Karpas-422 (cell line): ENCODE measurements around the gene ARHGAP10. TPM values are rescaled to one million over a fixed set of nuclear protein-coding genes. Genes with fewer than 3 reads are reported as not detected.

Experiments
- DNase-seq: peaks from one replicate; pipeline ENCODE4 v3.0.0-alpha.2; 2015
- H2AFZ ChIP-seq: fragments of 200-600 bp; sonication (generic); 2 replicates; pipeline ENCODE4 v1.6.1; 2014; ENCODE audit warnings: antibody characterized with exemption, low read length, mixed read lengths
- H3K27ac ChIP-seq: fragments of 200-600 bp; sonication (generic); 2 replicates; pipeline ENCODE4 v1.5.1; 2014; ENCODE audit warnings: mild to moderate bottlenecking, low read length, moderate library complexity
- H3K27me3 ChIP-seq: fragments of 200-600 bp; sonication (generic); 2 replicates; pipeline ENCODE4 v1.6.1; 2014; ENCODE audit warnings: low read length, mixed read lengths
- H3K36me3 ChIP-seq: fragments of 200-600 bp; sonication (generic); 2 replicates; pipeline ENCODE4 v1.6.1; 2014; ENCODE audit warnings: low read length, mixed read lengths; ENCODE audit not compliant: insufficient read depth
- H3K4me1 ChIP-seq: fragments of 200-600 bp; sonication (generic); 2 replicates; pipeline ENCODE4 v1.6.1; 2014; ENCODE audit warnings: mild to moderate bottlenecking, low read length, mixed read lengths
- H3K4me2 ChIP-seq: fragments of 200-600 bp; sonication (generic); 2 replicates; pipeline ENCODE4 v1.6.1; 2014; ENCODE audit warnings: low read length, low read depth, mild to moderate bottlenecking; ENCODE audit not compliant: poor library complexity, severe bottlenecking
- H3K4me3 ChIP-seq: fragments of 200-600 bp; sonication (generic); 2 replicates; pipeline ENCODE4 v1.5.1; 2014; ENCODE audit warnings: mild to moderate bottlenecking, antibody characterized with exemption, low read length, mixed read lengths
- H3K79me2 ChIP-seq: fragments of 200-600 bp; sonication (generic); 2 replicates; pipeline ENCODE4 v1.6.1; 2014; ENCODE audit warnings: mild to moderate bottlenecking, low read length, mixed read lengths
- H3K9ac ChIP-seq: fragments of 200-600 bp; sonication (generic); 2 replicates; pipeline ENCODE4 v1.6.0; 2014; ENCODE audit warnings: low read length
- H3K9me2 ChIP-seq: fragments of 200-600 bp; sonication (generic), shearing (Covaris generic); replicated peaks from 2 replicates; pipeline ENCODE4 v1.6.0; 2014; ENCODE audit warnings: mild to moderate bottlenecking, low read length, moderate library complexity; ENCODE audit not compliant: insufficient read depth
- H3K9me3 ChIP-seq: fragments of 300-700, 200-600 bp; sonication (generic); 2 replicates; pipeline ENCODE4 v1.6.1; 2014; ENCODE audit warnings: low read length, mixed read lengths
- H4K20me1 ChIP-seq: fragments of 200-600 bp; sonication (generic); 2 replicates; pipeline ENCODE4 v1.6.1; 2014; ENCODE audit warnings: mild to moderate bottlenecking, antibody characterized with exemption, low read length, low read depth; ENCODE audit not compliant: insufficient read depth
- total RNA-seq: library from RNA; depleted of rRNA; stranded (reverse); fragments of >200 nt; shearing (Covaris generic); gene quantifications from 2 replicates; pipeline ENCODE4 v1.2.3, GENCODE V29; 2014; ENCODE audit warnings: low replicate concordance

Gene ARHGAP10
- total RNA-seq, 1 experiment from 2014 or later = 0.41 TPM

- peaks cover 22% of the 10 kb centered on the region; the same call in 1 of the 2 replicates for H3K4me1 ChIP-seq
- H2AFZ ChIP-seq = no peak overlapping the region
- no peaks in the 10 kb centered on the region for H3K9me2 ChIP-seq
- no peak for DNase-seq
- H3K79me2 ChIP-seq = no peaks in the 10 kb centered on the region
- H3K9me3 ChIP-seq = no peaks in the 10 kb centered on the region
- no peak overlapping the region for H3K4me3 ChIP-seq
- no peak overlapping the region for H3K4me2 ChIP-seq
- peaks cover 3% of the 10 kb centered on the region; the same call in 1 of the 2 replicates for H3K27me3 ChIP-seq
- no peak overlapping the region for H3K27ac ChIP-seq
- H3K36me3 ChIP-seq = no peaks in the 10 kb centered on the region
- H4K20me1 ChIP-seq = no peaks in the 10 kb centered on the region
- H3K9ac ChIP-seq = no peak overlapping the region
These were observed 275.4 kb downstream of the ARHGAP10 start for GRCh38 chr4:148007314-148007760.

GRCh38 chr4:148007792-148008191, 275.9 kb downstream of the ARHGAP10 start:
- Histone ChIP-seq H4K20me1 (no peaks in the 10 kb centered on the region), H3K9me2 (no peaks in the 10 kb centered on the region), H3K9ac (no peak overlapping the region), H3K79me2 (no peaks in the 10 kb centered on the region), H3K36me3 (no peaks in the 10 kb centered on the region), H3K4me3 (no peak overlapping the region), H3K27ac (no peak overlapping the region), H3K4me2 (no peak overlapping the region), H3K27me3 (peaks cover 3% of the 10 kb centered on the region; the same call in 1 of the 2 replicates), H3K9me3 (no peaks in the 10 kb centered on the region), H2AFZ (no peak overlapping the region), H3K4me1 (peaks cover 22% of the 10 kb centered on the region; the same call in 1 of the 2 replicates)
- DNase-seq = no peak

- Histone ChIP-seq H4K20me1 (no peaks in the 10 kb centered on the region), H3K27me3 (no peaks in the 10 kb centered on the region), H3K36me3 (no peaks in the 10 kb centered on the region), H2AFZ (no peak overlapping the region), H3K4me2 (no peak overlapping the region), H3K4me3 (no peak overlapping the region), H3K79me2 (no peaks in the 10 kb centered on the region), H3K27ac (no peak overlapping the region), H3K9me2 (no peaks in the 10 kb centered on the region), H3K9ac (no peak overlapping the region), H3K4me1 (peaks cover 4% of the 10 kb centered on the region; the same call in 1 of the 2 replicates), H3K9me3 (no peaks in the 10 kb centered on the region)
- DNase-seq = no peak
These were observed 283.2 kb downstream of the ARHGAP10 start for GRCh38 chr4:148015058-148015457.

- Histone ChIP-seq H3K9me2 (no peaks in the 10 kb centered on the region), H3K27ac (no peak overlapping the region), H3K27me3 (no peaks in the 10 kb centered on the region), H3K9me3 (no peaks in the 10 kb centered on the region), H3K4me3 (no peak overlapping the region), H3K9ac (no peak overlapping the region), H3K4me2 (no peak overlapping the region), H3K4me1 (peaks cover 4% of the 10 kb centered on the region; the same call in 1 of the 2 replicates), H4K20me1 (no peaks in the 10 kb centered on the region), H2AFZ (no peak overlapping the region), H3K36me3 (no peaks in the 10 kb centered on the region), H3K79me2 (no peaks in the 10 kb centered on the region)
- no peak for DNase-seq
These were observed 283.6 kb downstream of the ARHGAP10 start for GRCh38 chr4:148015468-148015867.

GRCh38 chr4:148016063-148016637, 284.3 kb downstream of the ARHGAP10 start:
- Histone ChIP-seq H3K9me2 (no peaks in the 10 kb centered on the region), H3K36me3 (no peaks in the 10 kb centered on the region), H2AFZ (no peak overlapping the region), H4K20me1 (no peaks in the 10 kb centered on the region), H3K9ac (no peak overlapping the region), H3K79me2 (no peaks in the 10 kb centered on the region), H3K4me2 (no peak overlapping the region), H3K27me3 (no peaks in the 10 kb centered on the region), H3K9me3 (no peaks in the 10 kb centered on the region), H3K4me3 (no peak overlapping the region), H3K4me1 (peaks cover 3% of the 10 kb centered on the region; the same call in 1 of the 2 replicates), H3K27ac (no peak overlapping the region)
- DNase-seq = no peak

- Histone ChIP-seq H3K9me2 (no peaks in the 10 kb centered on the region), H3K4me2 (no peak overlapping the region), H3K27ac (no peak overlapping the region), H3K79me2 (no peaks in the 10 kb centered on the region), H3K4me1 (peaks cover 3% of the 10 kb centered on the region; the same call in 1 of the 2 replicates), H3K9ac (no peak overlapping the region), H3K4me3 (no peak overlapping the region), H3K9me3 (no peaks in the 10 kb centered on the region), H2AFZ (no peak overlapping the region), H3K36me3 (no peaks in the 10 kb centered on the region), H4K20me1 (no peaks in the 10 kb centered on the region), H3K27me3 (no peaks in the 10 kb centered on the region)
- DNase-seq = no peak
These were observed 285.9 kb downstream of the ARHGAP10 start for GRCh38 chr4:148017801-148018200.

GRCh38 chr4:148021686-148022085, 289.8 kb downstream of the ARHGAP10 start:
- no peak overlapping the region for H3K27ac ChIP-seq
- H3K4me2 ChIP-seq = no peak overlapping the region
- no peak overlapping the region for H3K4me3 ChIP-seq
- no peaks in the 10 kb centered on the region for H3K79me2 ChIP-seq
- H4K20me1 ChIP-seq = no peaks in the 10 kb centered on the region
- peak; percentile 55 for DNase-seq
- H3K9ac ChIP-seq = no peak overlapping the region
- H3K9me2 ChIP-seq = no peaks in the 10 kb centered on the region
- no peaks in the 10 kb centered on the region for H3K36me3 ChIP-seq
- H3K27me3 ChIP-seq = no peaks in the 10 kb centered on the region
- peaks cover 6% of the 10 kb centered on the region for H3K4me1 ChIP-seq
- no peaks in the 10 kb centered on the region for H3K9me3 ChIP-seq
- H2AFZ ChIP-seq = no peak overlapping the region

GRCh38 chr4:148022975-148023374, 291.1 kb downstream of the ARHGAP10 start:
- no peak overlapping the region for H3K27ac ChIP-seq
- H3K9ac ChIP-seq = no peak overlapping the region
- no peak for DNase-seq
- no peaks in the 10 kb centered on the region for H4K20me1 ChIP-seq
- H3K27me3 ChIP-seq = no peaks in the 10 kb centered on the region
- H3K36me3 ChIP-seq = no peaks in the 10 kb centered on the region
- H3K79me2 ChIP-seq = no peaks in the 10 kb centered on the region
- no peak overlapping the region for H3K4me2 ChIP-seq
- H3K9me3 ChIP-seq = no peaks in the 10 kb centered on the region
- peaks cover 6% of the 10 kb centered on the region for H3K4me1 ChIP-seq
- H2AFZ ChIP-seq = no peak overlapping the region
- no peaks in the 10 kb centered on the region for H3K9me2 ChIP-seq
- no peak overlapping the region for H3K4me3 ChIP-seq
